Activated CD8-positive, alpha-beta T cell treated with anti-CD3 and anti-CD28 coated beads, Interleukin-2, amount 10 ng/mL, durations not matched to agents 7 days and 5 days (primary cell): Measurements from ENCODE around the gene CD6. TPM values are rescaled to one million over a fixed set of nuclear protein-coding genes. Genes with fewer than 3 reads are reported as not detected.

Experiments used
- ATAC-seq: fragments of 150-1000 bp; cut with Tn5 transposase; one replicate; pipeline ENCODE4 v1.10.0; 2021; ENCODE audit warnings: moderate library complexity
- CTCF ChIA-PET: fragments of 350-600 bp; sonication (Branson Sonifier 250); formaldehyde crosslinking; loops from one replicate; lab custom pipeline; 2021; ENCODE audit warnings: antibody characterized with exemption; lab: Charles Lee
- POLR2A ChIA-PET: fragments of 350-600 bp; sonication (Branson Sonifier 250); formaldehyde crosslinking; loops from one replicate; lab custom pipeline; 2021; ENCODE audit warnings: antibody characterized with exemption; lab: Charles Lee
- DNase-seq: peaks from one replicate; pipeline ENCODE4 v3.0.0-alpha.2; 2020
- H3K27ac Mint-ChIP-seq: one replicate; pipeline ENCODE4 v1.8.0; 2021; ENCODE audit warnings: mild to moderate bottlenecking, mixed read lengths
- H3K27me3 Mint-ChIP-seq: one replicate; pipeline ENCODE4 v1.8.0; 2021; ENCODE audit warnings: low read depth, mixed read lengths
- H3K36me3 Mint-ChIP-seq: one replicate; pipeline ENCODE4 v1.8.0; 2021; ENCODE audit warnings: low read depth, mixed read lengths
- H3K4me1 Mint-ChIP-seq: one replicate; pipeline ENCODE4 v1.8.0; 2021; ENCODE audit warnings: low read depth, mixed read lengths
- H3K4me3 Mint-ChIP-seq: one replicate; pipeline ENCODE4 v1.8.0; 2021; ENCODE audit warnings: mild to moderate bottlenecking, mixed read lengths
- H3K9me3 Mint-ChIP-seq: one replicate; pipeline ENCODE4 v1.8.0; 2022; ENCODE audit warnings: mixed read lengths; ENCODE audit not compliant: insufficient read depth
- total RNA-seq, 2 experiments: library from RNA; stranded (reverse); gene quantifications; one replicate each; pipeline ENCODE4 v1.2.3, GENCODE V29; 2021

CD6 gene
- total RNA-seq, 2 experiments from 2014 or later = 214 to 222 TPM

GRCh38 chr11:61066645-61067044 is 95.2 kb downstream of the CD6 start:
- Mint-ChIP-seq H3K9me3 (no peaks in the 10 kb centered on the region), H3K36me3 (peaks cover 10% of the 10 kb centered on the region), H3K4me3 (no peak overlapping the region), H3K4me1 (peaks cover 84% of the 10 kb centered on the region), H3K27ac (no peak overlapping the region), H3K27me3 (no peaks in the 10 kb centered on the region)
- no peak for DNase-seq
- ChIA-PET POLR2A (interaction anchor here (0.8 to 2.0 kb wide), 7 partner anchors 10 to 81 kb away, joined by 3 to 9 read pairs (median 3); partner anchors contain the start of gene CD5), CTCF (interaction anchor here (1.0 to 3.5 kb wide), 6 partner anchors 16 to 98 kb away, joined by 3 to 22 read pairs (median 4); no protein-coding TSS in a partner anchor)
- ATAC-seq = no peak

- H3K36me3 Mint-ChIP-seq = peaks cover 20% of the 10 kb centered on the region
- no peaks in the 10 kb centered on the region for H3K9me3 Mint-ChIP-seq
- H3K27me3 Mint-ChIP-seq = no peaks in the 10 kb centered on the region
- ChIA-PET POLR2A (interaction anchor here (0.6 to 0.9 kb wide), 2 partner anchors 34 to 97 kb away, joined by 3 to 7 read pairs; partner anchors contain the start of genes CD5 and CD6), CTCF (interaction anchor here (0.7 to 1.2 kb wide), 3 partner anchors 13 to 99 kb away, joined by 3 to 4 read pairs (median 3); no protein-coding TSS in a partner anchor)
- no peak for DNase-seq
- no peak overlapping the region for H3K4me3 Mint-ChIP-seq
- no peak for ATAC-seq
- no peak overlapping the region for H3K27ac Mint-ChIP-seq
- peaks cover 86% of the 10 kb centered on the region for H3K4me1 Mint-ChIP-seq
These were observed 96.4 kb downstream of the CD6 start for GRCh38 chr11:61067782-61068446.

GRCh38 chr11:61068581-61068980 is 97.1 kb downstream of the CD6 start:
- Mint-ChIP-seq H3K9me3 (no peaks in the 10 kb centered on the region), H3K27me3 (no peaks in the 10 kb centered on the region), H3K4me3 (no peak overlapping the region), H3K4me1 (peaks cover 83% of the 10 kb centered on the region), H3K36me3 (peaks cover 20% of the 10 kb centered on the region), H3K27ac (no peak overlapping the region)
- ATAC-seq = no peak
- CTCF ChIA-PET = no interaction called here
- POLR2A ChIA-PET = no interaction called here
- no peak for DNase-seq

- Mint-ChIP-seq H3K4me3 (no peak overlapping the region), H3K27me3 (no peaks in the 10 kb centered on the region), H3K27ac (peak overlapping the region; percentile 97), H3K36me3 (peaks cover 27% of the 10 kb centered on the region), H3K9me3 (no peaks in the 10 kb centered on the region), H3K4me1 (peaks cover 86% of the 10 kb centered on the region)
- POLR2A ChIA-PET = interaction anchor here (4.1 kb wide), 1 partner anchor 28 kb away, joined by 23 read pairs; no protein-coding TSS in a partner anchor
- CTCF ChIA-PET = no interaction called here
- ATAC-seq = no peak
- no peak for DNase-seq
These were observed 97.9 kb downstream of the CD6 start for GRCh38 chr11:61069427-61069826.

Other genes with a start within 250 kb of the CD6 start
- gene MS4A18, start 247.0 kb upstream of the CD6 start, total RNA-seq = not detected
- gene MS4A15, start 214.8 kb upstream of the CD6 start, total RNA-seq = not detected
- gene MS4A10, start 186.3 kb upstream of the CD6 start, total RNA-seq = not detected
- 10 to 100 TPM; 34.2 to 36.0 TPM for gene CCDC86, start 129.6 kb upstream of the CD6 start, total RNA-seq
- 1 to 10 TPM; 3.3 to 3.4 TPM for gene PTGDR2, start 115.7 kb upstream of the CD6 start, total RNA-seq
- gene ZP1, start 104.1 kb upstream of the CD6 start, total RNA-seq = under 1 TPM in 1 of 2 experiments, not detected in 1; 0.34 TPM
- gene PRPF19, start 65.1 kb upstream of the CD6 start, total RNA-seq = 100 to 1,000 TPM; 161 TPM
- 100 to 1,000 TPM; 136 to 139 TPM for gene TMEM109, start 57.5 kb upstream of the CD6 start, total RNA-seq
- under 1 TPM; 0.37 to 0.47 TPM for gene TMEM132A, start 47.2 kb upstream of the CD6 start, total RNA-seq
- 1 to 10 TPM; 2.0 to 2.2 TPM for gene SLC15A3, start 19.5 kb upstream of the CD6 start, total RNA-seq
- 100 to 1,000 TPM; 252 to 274 TPM for gene CD5, start 130.8 kb downstream of the CD6 start, total RNA-seq
- gene VPS37C, start 189.7 kb downstream of the CD6 start, total RNA-seq = 1 to 10 TPM; 3.4 to 3.8 TPM
- not detected for gene PGA3, start 231.8 kb downstream of the CD6 start, total RNA-seq